B cell (primary cell): ENCODE results near the gene SLC26A8.

ENCODE experiments used
- CTCF ChIP-seq: fragments of 200-600 bp; IDR thresholded peaks from one replicate; pipeline ENCODE4 v1.8.0; 2022; ENCODE audit warnings: antibody characterized with exemption, mild to moderate bottlenecking
- EZH2 ChIP-seq: IDR thresholded peaks from 2 replicates; pipeline ENCODE4 v1.6.1; 2012; ENCODE audit warnings: borderline replicate concordance, low read depth, mild to moderate bottlenecking, moderate library complexity, low read length; ENCODE audit not compliant: insufficient read depth, poor library complexity, severe bottlenecking

GRCh38 chr6:35970181-35970580 is 54.3 kb downstream of the SLC26A8 start:
- TF ChIP-seq CTCF (no peak), EZH2 (no peak)
